ENCODE results near the gene GAS2L2.
"Not testable (repeated sequence)": the region's sequence is repeated elsewhere in the genome, so short reads cannot be mapped to it uniquely, and the experiment has no call there.

The GAS2L2 gene

GRCh38 chr17:35773129-35773528, 20.1 kb upstream of the GAS2L2 start:
- DNase-seq (ENCODE audit: low read depth): no peak

- DNase-seq (ENCODE audit: low read depth): no peak
Observed at GRCh38 chr17:35769895-35770486, 17.0 kb upstream of the GAS2L2 start.

GRCh38 chr17:35768797-35769196, 15.8 kb upstream of the GAS2L2 start:
- DNase-seq (ENCODE audit: low read depth): no peak

GRCh38 chr17:35766903-35767510, 14.0 kb upstream of the GAS2L2 start:
- DNase-seq (ENCODE audit: low read depth): no peak

DNA sequence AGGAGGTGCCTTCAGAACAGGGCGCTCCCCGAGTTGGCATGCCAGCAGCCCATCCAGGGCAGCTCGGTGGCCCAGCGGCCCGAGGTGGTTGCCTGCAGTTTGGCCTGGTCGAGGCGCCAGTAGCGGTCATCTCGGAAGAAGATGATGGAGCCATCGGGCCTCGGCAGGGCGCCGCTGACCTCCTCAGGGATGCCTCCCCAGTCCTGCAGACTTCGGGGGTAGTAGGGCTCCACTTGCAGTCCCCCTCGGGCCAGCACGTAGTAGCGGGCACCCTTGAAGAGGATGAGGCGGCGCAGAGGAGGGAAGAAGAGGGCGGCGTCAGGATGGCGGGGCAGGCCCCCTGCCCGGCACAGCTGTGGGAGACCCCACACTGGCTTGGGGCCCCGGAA, 13.4 kb upstream of the GAS2L2 start:
- DNase-seq (ENCODE audit: low read depth): no peak

DNA sequence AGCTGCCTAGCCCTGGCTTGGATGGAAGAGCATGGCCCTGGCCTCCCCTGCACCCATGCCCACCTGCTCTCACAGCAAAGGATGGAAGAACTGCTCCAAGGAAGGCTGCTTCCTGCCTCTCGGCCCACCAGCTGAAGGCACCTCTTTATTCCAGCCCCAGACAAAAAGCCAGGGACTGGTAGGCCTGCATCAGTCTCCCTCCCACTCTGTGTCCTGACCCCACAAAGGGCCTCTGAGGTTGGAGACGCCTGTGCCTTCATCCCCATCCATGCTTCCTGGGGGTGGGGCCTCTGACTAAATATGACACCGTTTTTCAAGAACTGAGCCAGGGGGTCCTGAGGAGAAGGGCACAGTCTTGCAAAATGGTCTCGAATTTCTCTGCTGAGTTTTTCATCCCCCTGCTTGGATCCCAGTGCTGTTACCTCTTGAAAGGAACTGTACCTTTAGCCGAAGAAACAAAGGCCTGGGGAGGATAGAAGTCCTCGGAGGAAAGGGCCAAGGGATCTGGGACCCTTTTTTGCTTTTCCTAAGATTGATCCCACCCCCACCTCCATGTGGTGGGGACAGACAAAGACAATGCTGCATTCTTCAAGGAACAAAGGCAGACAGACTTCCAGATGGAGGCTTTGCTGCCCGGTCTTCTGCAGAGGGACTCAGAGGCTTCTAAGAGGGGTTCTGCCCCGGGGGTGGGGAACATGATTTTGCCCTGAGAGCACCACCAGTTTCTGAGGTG, 12.9 kb upstream of the GAS2L2 start:
- no peak for DNase-seq (ENCODE audit: low read depth)

DNA sequence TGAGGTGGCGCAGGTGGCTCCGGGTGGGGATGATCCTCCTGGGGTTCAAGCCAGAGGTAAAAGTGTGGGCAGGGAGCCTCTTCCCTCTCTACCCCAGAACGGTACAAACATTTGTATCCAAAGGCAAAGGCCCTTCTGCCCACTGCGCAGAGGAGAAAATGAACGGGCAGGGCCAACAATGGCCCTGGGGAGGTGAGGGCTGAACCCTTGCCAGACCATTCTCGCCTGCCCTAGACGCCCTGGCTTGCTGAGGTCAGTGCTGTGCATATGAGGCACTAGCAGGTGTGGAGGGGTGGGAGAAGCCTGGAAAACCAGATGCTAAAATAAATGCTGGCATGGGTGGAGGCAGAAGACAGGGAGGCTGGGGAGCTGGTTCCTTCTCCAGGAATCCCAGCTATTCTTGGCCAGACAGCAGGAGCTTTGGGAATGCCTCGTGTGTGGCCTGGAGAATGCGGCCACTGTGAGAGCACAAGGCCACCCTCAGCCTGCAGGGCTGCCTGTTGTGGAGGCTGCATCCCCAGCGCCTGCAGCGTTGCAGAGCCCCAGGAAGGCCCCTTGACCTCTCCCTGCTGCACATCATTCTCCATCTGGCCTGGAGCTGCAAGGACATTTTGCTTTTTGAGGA, 12.2 kb upstream of the GAS2L2 start:
- DNase-seq (ENCODE audit: low read depth): no peak

DNA sequence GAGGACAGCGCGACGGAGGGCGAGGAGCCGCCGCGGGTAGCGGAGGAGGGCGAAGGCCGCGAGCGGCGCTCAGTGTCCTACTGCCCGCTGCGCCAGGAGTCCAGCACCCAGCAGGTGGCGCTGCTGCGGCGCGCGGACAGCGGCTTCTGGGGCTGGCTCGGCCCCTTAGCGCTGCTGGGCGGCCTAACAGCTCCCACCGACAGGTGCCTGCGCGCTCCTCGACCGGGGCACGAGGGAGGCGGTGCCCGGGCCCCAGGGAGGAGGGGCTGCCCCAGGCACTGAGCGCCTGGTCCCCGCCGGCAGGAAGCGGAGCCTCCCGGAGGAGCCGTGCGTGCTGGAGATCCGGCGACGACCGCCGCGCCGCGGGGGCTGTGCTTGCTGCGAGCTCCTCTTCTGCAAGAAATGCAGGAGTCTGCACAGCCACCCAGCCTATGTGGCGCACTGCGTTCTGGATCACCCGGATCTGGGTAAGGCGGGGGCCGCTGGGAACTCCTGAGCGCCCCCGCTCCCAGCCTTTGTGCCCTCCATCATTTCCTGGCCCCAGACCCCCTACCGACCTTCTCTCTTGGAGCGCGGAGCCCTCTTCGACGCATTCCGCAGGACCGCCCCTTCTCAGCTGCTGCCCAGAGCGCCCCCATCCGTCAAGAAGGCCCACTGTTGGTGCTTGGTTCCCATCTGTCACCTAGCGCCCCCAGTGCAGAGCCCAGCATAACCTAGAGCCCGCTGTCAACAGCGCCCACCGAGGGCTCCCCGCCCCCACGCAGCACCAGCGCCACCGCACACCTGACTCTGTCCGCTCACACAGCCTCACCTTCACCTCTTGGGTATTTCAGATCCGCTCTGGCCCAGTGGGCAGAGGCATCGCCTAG, 11.3 kb upstream of the GAS2L2 start:
- peak; percentile 86 for DNase-seq (ENCODE audit: low read depth)

DNA sequence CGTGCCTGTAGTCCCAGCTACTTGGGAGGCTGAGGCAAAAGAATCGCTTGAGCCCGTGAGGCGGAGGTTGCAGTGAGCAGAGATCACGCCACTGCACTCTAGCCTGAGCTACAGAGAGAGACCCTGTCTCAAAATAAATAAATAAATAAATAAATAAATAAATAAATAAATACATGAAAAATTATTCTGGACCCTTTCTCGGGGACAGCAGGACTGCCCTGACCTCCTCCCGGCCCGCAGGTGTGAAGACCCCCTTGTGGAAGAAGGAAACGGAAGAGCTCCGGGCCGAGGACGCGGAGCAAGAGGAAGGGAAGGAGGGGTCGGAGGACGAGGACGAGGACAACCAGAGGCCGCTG, 10.7 kb upstream of the GAS2L2 start:
- DNase-seq (ENCODE audit: low read depth): no peak

GRCh38 chr17:35761601-35762000, 8.6 kb upstream of the GAS2L2 start:
- no peak for DNase-seq (ENCODE audit: low read depth)

DNA sequence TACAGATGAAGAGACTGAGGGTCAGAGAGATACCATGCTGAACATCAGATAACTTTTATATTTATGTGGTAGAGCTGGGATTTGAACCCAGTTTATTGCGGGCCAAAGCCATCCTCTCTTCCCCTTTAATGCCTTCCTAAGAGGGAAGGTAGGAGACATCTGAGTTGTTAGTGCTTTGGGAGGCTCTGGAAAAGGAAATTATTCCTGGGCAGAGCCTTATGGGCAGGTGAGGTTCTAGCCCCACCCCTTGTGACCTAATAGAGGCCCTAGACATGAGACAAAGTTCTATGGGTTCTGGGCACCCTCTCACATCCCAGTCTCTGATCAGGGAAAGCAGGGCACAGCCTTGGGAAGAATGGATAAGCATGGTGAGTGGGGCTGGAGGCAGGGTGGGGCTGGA, 7.5 kb upstream of the GAS2L2 start, which contains the start of gene C17orf50:
Gene C17orf50, plus strand, starts transcription at position 301 of the 400 bp plus-strand sequence. Its CDS starts 55 bp downstream, at position 356.
- DNase-seq (ENCODE audit: low read depth): no peak

GRCh38 chr17:35757243-35757642, 4.2 kb upstream of the GAS2L2 start:
- DNase-seq (ENCODE audit: low read depth): no peak

GRCh38 chr17:35752471-35752870, 568 bp downstream of the GAS2L2 start:
- DNase-seq (ENCODE audit: low read depth): no peak

DNA sequence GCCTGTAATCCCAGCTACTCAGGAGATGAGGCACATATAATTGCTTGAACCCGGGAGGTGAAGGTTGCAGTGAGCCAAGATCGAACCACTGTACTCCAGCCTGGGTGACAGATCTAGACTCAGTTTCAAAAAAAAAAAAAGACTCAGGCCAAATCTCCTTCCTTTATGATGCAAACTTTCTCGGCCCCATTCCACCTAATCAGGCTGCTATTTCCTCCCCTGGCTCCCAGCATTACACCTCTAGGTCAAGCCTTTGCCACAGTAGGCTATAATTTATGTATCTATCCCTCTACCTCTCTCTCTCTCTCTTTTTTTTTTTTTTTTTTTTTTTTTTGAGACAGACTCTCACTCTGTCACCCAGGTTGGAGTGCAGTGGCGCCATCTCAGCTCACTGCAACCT, 1.5 kb downstream of the GAS2L2 start:
- not testable (repeated sequence) for DNase-seq (ENCODE audit: low read depth)

GRCh38 chr17:35750526-35751395, 2.3 kb downstream of the GAS2L2 start:
- DNase-seq (ENCODE audit: low read depth): no peak

GRCh38 chr17:35749560-35750412, 3.3 kb downstream of the GAS2L2 start:
- no peak for DNase-seq (ENCODE audit: low read depth)

GRCh38 chr17:35748979-35749378, 4.1 kb downstream of the GAS2L2 start:
- no peak for DNase-seq (ENCODE audit: low read depth)

- DNase-seq (ENCODE audit: low read depth): no peak
Observed at GRCh38 chr17:35748341-35748841, 4.6 kb downstream of the GAS2L2 start.

GRCh38 chr17:35747540-35748017, 5.5 kb downstream of the GAS2L2 start:
- DNase-seq (ENCODE audit: low read depth): peak; percentile 58

Data from CMK (cell line).